G401.6 (cell line): ENCODE results near the gene AKAP10.
"Not testable (repeated sequence)": the region's sequence is repeated elsewhere in the genome, so short reads cannot be mapped to it uniquely, and the experiment has no call there.

Experiments used
- FAIRE-seq: peaks from 2 replicates; lab custom pipeline; 2012; peaks lifted over from hg19 to GRCh38; lab: Jason Lieb, UNC

Gene AKAP10

DNA sequence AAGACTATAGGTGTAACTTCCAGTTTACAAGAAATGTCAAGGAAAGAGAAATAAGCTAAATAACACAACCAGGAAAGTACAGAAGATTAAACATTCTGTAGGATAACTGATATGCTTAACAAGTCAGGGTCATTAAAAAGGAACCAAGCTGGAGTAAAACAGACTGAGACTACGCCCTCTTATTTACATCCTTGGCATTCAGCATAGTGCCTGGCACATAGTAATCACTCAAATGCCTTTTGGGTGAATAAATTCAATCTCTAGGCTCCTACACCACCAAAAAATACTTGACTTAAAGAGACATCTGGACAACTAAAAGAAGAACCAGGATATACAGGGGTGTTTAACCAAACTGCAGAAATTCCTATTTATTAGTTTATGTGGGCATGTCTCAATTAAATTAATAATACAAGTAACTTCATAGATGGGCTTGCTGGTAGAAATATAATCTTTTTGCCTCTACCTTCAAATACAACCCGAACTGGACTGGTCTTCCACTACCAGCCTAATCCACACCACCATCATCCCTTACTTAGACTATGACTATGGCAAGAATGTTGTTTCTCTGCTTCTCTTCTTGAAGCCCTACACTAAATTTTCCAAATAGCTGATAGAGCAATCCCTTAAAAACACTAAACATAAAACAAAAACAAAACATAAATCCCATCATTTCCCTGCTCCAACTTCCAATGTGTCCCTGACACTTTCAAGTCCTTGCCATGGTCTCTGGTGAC lies 62.2 kb downstream of the AKAP10 start:
- FAIRE-seq, result no peak

GRCh38 chr17:19911033-19911432 lies 66.6 kb downstream of the AKAP10 start:
- FAIRE-seq, result no peak

DNA sequence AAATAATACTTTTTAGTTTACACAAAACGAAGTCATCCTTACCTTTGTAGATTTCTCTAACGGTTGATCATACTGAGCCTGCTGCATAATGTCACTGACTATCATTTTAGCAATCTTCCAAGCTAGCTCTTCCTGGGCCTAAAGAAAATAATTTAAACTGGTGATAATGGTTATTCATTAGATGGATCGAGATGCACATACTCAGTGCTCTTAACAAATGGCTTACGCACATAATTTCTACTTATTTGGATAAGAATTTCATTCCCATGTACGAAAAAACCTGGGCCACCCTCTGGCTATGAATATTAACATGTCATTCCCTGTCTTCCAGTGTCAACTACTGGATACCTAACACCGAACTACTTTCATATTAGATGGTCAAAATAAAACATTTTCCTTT lies 68.5 kb downstream of the AKAP10 start:
- FAIRE-seq, result no peak

- no peak for FAIRE-seq
Measured at GRCh38 chr17:19905502-19905901, 72.1 kb downstream of the AKAP10 start.

DNA sequence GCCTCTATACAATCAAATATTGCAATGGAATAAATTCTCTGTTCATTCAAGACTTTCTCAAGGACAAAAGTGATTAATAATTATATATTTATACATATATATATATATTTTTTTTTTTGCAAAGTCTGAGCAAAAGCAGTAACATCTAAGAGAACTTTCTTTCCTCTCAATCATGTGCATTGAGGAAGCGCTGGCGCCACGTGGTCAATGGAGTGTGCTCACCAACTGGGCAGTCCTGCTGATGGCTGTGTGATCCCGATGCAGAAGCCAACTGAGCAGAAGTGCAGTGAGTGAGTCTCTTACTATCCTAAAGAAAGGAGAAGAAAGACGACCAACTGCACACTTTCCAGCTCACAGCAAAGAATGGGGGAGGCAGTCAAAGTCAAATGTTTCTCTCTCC lies 72.7 kb downstream of the AKAP10 start:
- no peak for FAIRE-seq

DNA sequence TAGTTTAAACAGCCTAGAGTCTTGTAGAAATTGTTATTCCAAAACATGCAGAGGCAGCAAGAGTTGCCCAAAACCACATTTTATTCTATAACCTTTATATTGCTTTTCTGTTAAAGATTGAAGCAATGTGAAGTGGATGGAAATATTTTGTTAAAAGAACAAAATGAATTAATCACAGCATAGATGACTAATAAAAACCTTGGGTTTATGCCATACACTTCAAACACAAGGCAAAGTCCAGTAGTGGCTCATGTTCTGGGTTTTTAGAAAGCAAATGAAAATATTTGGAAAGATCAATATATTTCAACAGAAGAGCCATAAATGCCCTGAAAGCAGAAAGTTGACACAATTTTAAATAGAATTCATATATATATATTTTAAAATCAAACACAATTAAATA lies 73.2 kb downstream of the AKAP10 start:
- no peak for FAIRE-seq

GRCh38 chr17:19900809-19901208 lies 76.8 kb downstream of the AKAP10 start:
- no peak for FAIRE-seq

DNA sequence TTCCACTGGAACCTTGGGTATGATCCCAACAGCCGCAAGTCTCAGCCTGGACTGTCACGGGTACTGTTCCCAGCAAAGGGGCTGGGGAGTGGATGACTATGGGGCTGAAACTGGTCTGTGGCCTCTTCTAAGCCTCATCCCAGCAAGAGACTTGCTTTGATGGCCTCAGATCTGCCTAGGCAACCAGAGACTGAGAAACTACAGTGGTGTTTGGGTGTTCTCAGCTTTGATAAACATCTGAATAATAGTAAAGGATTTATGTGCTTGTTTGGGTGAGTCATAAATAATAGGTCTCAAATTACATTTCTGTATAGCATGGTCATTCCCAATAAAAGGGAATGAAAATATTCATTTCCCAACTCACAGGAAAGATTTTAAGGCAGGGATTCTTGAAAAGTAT lies 79.7 kb downstream of the AKAP10 start:
- FAIRE-seq, result no peak

DNA sequence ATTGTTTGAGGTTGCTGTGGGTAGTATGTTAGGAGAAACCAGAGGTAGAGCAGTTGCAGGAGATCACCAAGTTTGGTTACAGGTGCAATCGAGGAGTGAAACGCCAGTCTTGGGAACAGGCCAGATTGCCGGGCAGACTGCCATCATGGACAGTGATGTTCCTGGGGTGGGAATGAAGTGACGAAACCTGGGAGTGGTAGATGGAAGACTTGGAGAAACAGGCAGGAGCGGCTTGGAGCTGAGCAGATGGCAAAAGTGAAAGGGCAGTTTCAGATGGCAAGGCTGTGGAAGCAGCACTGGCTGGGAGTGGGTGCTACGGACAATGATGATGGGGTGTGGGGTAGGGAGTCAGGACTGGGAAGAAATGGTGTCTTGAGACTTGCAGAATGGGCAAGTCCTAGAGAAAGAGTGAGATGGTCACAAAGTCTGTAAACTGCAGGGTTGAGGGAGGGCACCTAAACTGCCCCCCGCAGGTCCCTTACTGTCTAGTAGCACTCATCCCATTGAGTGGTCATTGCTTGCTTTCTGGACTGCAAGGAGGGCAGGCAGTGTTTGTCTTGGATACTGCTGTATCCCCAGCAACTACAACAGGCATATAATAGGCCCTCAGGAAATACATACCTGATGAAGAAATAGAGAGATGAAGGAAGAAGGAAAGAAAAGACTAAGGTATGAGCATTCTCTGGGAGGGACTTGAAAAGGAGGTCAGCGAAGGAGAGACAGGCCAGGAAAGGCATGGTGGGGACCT lies 80.4 kb downstream of the AKAP10 start:
- no peak for FAIRE-seq

GRCh38 chr17:19896679-19897078 lies 80.9 kb downstream of the AKAP10 start:
- no peak for FAIRE-seq

- not testable (repeated sequence) for FAIRE-seq
Measured at GRCh38 chr17:19890554-19890953, 87.1 kb downstream of the AKAP10 start.

- not testable (repeated sequence) for FAIRE-seq
Measured at GRCh38 chr17:19890001-19890400, 87.6 kb downstream of the AKAP10 start.

DNA sequence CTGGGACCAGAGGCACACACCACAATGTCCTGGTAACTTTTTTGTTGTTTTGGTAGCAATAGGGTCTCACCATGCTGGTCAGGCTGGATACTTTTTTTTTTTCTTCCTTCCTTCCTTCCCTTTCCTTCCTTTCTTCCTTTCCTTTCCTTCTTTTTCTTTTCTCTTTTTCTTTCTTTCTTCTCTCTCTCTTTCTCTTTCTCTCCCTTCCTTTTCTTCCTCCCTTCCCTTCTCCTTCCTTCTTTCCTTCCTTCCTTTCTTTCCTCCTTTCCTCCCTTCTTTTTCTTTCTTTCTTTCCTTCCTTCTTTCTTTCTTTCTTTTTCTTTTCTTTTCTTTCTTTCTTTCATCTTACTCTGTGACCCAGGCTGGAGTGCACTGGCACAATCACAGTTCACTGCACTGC lies 91.5 kb downstream of the AKAP10 start:
- FAIRE-seq, result no peak

- FAIRE-seq, result no peak
Measured at GRCh38 chr17:19883537-19884215, 94.0 kb downstream of the AKAP10 start.

DNA sequence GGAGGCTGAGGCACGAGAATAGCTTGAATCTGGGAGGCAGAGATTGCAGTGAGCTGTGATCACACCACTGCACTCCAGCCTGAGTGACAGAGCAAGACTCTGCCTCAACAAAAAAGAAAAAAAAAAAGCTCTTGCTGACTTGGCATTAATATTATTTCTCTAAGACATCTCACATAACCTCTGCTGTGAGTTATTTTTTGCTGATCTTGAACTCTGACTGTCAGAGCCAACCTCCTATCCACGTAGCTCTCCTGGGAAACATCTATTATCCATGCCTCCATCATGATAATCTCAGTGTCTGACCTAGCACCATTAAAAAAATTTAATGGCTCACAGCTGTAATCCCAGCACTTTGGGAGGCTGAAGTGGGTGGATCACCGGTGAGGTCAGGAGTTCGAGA lies 97.2 kb downstream of the AKAP10 start:
- no peak for FAIRE-seq

- FAIRE-seq, result no peak
Measured at GRCh38 chr17:19877364-19877945, 100.2 kb downstream of the AKAP10 start.

- no peak for FAIRE-seq
Measured at GRCh38 chr17:19876529-19877161, 101.0 kb downstream of the AKAP10 start.

DNA sequence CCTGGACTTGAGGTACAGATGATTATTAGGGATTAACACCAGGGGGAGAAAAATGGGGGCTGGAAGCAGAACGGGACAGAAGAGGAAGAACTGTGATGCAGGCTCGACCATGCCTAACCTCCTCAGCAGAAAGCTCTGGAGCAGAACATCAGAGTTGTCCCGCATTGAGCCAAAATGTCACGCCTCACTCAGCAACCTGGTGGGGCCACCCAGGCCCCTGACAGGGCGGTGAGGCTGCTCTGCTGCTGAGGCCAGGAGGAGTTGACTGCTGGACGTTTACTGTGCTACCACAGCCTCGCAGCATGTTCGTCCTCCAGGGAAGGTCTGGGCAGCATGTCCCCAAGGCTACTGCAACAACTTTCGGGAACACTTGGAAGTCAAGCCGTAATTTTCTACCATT lies 103.4 kb downstream of the AKAP10 start:
- FAIRE-seq, result no peak

- no peak for FAIRE-seq
Measured at GRCh38 chr17:19873346-19873745, 104.3 kb downstream of the AKAP10 start.

- FAIRE-seq, result no peak
Measured at GRCh38 chr17:19868079-19868395, 109.6 kb downstream of the AKAP10 start.

DNA sequence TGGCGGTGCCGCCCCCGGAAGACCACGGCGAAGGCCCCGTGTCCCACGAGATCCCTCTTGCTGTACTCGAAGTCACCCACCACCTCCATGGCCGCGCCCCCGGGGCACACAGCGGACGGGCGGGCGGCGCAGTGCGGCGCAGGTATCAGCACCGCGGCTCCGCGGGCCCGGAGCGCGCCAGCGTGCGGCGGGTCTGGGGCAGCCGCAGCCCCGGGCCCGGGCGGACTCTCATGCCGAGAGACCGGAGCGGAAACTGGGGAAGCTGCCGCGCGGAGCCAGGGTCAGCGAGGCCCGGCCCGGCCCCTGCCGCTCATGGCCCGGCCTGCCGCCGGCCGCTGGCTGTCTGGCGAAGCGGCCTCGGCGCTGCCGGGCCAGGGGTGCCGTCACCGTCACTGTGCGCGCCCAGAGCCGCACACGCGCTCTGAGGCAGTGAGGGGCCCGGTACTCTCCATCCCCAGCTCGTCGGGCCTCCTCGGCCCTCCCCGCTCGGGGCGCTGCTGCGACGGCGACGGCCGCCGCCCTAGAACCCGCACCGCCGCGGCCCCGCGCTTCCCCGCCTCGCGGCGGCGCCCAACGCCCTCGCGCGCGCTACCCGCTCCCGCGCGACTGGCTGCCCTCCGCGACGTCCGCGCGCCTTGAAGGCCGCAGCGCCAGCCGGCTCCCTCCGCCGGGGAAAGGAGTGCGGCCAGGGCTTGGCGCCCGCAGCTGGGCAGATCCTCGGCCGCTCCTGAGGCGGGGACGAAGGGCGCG lies 110.1 kb downstream of the AKAP10 start, which contains the start of gene ULK2:
Gene ULK2, minus strand, starts transcription at position 608 of the 750 bp plus-strand sequence. Its CDS starts 519 bp downstream, at position 89.
- FAIRE-seq, result no peak

DNA sequence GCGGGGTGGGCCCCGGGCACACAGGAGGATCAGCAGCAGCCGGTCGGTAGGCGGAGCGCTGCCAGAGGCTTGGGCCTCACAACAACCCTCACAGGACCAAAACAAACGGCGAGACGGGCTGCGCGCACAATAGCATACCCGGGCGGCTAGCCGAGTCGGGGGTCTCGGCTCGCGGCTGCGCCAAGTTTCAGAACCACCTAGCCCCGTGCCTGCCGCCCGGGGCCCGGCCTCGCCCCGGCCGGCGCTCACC lies 110.6 kb downstream of the AKAP10 start:
- FAIRE-seq, result no peak
